PC-3 (cell line): Measurements from ENCODE around the gene DUOX1.

Experiments used
- EZH2 ChIP-seq: fragments of 300-600 bp; sonication (generic); IDR thresholded peaks from one replicate; pipeline ENCODE4 v1.6.1; 2017; ENCODE audit warnings: antibody characterized with exemption, mild to moderate bottlenecking, low read length; ENCODE audit not compliant: unreplicated experiment
- TF ChIP-seq, protein P1 (sequence below): fragments of 300-600 bp; sonication (generic); conservative IDR thresholded peaks from 2 replicates; pipeline ENCODE4 v1.5.1; 2017; ENCODE audit warnings: antibody characterized with exemption, low read depth, mild to moderate bottlenecking, low read length

DNA sequence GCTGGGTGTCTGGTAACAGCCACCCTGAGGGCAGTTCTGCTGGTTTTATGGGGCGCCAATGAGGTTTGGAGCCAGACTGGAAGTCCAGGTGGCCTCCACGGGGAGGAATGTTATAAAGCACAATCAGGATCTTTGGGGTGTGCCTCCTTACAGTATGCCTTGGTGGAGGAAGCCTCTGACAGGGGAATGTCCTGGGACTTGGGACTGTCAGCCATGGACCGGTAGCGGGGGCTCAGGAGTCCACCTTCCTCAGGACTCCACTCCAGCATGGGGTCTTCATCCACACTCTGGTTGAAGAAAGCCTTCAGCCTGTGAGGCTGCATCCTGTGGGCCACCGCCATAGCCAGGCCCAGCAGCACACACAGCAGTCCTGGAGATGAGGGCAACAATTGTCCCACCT lies 10.8 kb upstream of the DUOX1 start:
- TF ChIP-seq, protein P1, sequence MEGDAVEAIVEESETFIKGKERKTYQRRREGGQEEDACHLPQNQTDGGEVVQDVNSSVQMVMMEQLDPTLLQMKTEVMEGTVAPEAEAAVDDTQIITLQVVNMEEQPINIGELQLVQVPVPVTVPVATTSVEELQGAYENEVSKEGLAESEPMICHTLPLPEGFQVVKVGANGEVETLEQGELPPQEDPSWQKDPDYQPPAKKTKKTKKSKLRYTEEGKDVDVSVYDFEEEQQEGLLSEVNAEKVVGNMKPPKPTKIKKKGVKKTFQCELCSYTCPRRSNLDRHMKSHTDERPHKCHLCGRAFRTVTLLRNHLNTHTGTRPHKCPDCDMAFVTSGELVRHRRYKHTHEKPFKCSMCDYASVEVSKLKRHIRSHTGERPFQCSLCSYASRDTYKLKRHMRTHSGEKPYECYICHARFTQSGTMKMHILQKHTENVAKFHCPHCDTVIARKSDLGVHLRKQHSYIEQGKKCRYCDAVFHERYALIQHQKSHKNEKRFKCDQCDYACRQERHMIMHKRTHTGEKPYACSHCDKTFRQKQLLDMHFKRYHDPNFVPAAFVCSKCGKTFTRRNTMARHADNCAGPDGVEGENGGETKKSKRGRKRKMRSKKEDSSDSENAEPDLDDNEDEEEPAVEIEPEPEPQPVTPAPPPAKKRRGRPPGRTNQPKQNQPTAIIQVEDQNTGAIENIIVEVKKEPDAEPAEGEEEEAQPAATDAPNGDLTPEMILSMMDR, result no peak
- TF ChIP-seq EZH2, result no peak
